ENCODE measurements around the gene FMO4.

The FMO4 gene

DNA sequence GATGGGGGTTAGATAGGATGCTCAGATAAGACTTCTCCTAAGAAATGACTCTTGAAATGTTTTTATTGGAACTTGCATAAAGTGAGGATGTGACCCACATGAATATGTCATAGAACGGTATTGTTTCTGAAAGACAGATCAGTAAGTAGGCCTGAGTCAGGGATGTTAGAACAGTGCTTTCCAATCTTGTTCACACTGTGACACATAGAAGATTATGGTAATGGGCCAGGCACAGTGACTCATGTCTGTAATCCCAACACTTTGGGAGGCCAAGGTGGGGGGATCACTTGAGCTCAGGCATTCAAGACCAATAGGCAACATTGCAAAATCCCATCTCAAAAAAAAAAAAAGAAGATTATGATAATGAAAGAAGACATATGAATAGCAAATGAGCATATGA lies 32.9 kb downstream of the FMO4 start:
- Histone ChIP-seq H3K27ac (no peak overlapping the region), H3K9me3 (ENCODE audit: control insufficient read depth, low read length) (no peaks in the 10 kb centered on the region), H3K36me3 (ENCODE audit: control insufficient read depth, insufficient read depth, low read length) (no peaks in the 10 kb centered on the region), H3K4me2 (ENCODE audit: low read length) (no peak overlapping the region), H2AFZ (no peak overlapping the region), H3K4me1 (no peaks in the 10 kb centered on the region), H3K4me3 (ENCODE audit: low read depth, low read length) (no peak overlapping the region), H3K27me3 (ENCODE audit: control insufficient read depth, insufficient read depth, low read length) (no peaks in the 10 kb centered on the region), H3K9ac (no peak overlapping the region), H3K79me2 (no peaks in the 10 kb centered on the region)
- TF ChIP-seq, protein P1, sequence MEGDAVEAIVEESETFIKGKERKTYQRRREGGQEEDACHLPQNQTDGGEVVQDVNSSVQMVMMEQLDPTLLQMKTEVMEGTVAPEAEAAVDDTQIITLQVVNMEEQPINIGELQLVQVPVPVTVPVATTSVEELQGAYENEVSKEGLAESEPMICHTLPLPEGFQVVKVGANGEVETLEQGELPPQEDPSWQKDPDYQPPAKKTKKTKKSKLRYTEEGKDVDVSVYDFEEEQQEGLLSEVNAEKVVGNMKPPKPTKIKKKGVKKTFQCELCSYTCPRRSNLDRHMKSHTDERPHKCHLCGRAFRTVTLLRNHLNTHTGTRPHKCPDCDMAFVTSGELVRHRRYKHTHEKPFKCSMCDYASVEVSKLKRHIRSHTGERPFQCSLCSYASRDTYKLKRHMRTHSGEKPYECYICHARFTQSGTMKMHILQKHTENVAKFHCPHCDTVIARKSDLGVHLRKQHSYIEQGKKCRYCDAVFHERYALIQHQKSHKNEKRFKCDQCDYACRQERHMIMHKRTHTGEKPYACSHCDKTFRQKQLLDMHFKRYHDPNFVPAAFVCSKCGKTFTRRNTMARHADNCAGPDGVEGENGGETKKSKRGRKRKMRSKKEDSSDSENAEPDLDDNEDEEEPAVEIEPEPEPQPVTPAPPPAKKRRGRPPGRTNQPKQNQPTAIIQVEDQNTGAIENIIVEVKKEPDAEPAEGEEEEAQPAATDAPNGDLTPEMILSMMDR (IDR thresholded peaks at IDR 0.05) = no peak

- no peak overlapping the region for H3K4me2 ChIP-seq (ENCODE audit: low read length)
- H3K9ac ChIP-seq = no peak overlapping the region
- H3K4me3 ChIP-seq (ENCODE audit: low read depth, low read length) = no peak overlapping the region
- TF ChIP-seq, protein P1 (IDR thresholded peaks at IDR 0.05) = no peak
- H3K9me3 ChIP-seq (ENCODE audit: control insufficient read depth, low read length) = no peaks in the 10 kb centered on the region
- H3K4me1 ChIP-seq = no peaks in the 10 kb centered on the region
- no peak overlapping the region for H2AFZ ChIP-seq
- H3K79me2 ChIP-seq = no peaks in the 10 kb centered on the region
- no peak overlapping the region for H3K27ac ChIP-seq
- H3K27me3 ChIP-seq (ENCODE audit: control insufficient read depth, insufficient read depth, low read length) = no peaks in the 10 kb centered on the region
- no peaks in the 10 kb centered on the region for H3K36me3 ChIP-seq (ENCODE audit: control insufficient read depth, insufficient read depth, low read length)
Observed at GRCh38 chr1:171350594-171350993, 36.6 kb downstream of the FMO4 start.

DNA sequence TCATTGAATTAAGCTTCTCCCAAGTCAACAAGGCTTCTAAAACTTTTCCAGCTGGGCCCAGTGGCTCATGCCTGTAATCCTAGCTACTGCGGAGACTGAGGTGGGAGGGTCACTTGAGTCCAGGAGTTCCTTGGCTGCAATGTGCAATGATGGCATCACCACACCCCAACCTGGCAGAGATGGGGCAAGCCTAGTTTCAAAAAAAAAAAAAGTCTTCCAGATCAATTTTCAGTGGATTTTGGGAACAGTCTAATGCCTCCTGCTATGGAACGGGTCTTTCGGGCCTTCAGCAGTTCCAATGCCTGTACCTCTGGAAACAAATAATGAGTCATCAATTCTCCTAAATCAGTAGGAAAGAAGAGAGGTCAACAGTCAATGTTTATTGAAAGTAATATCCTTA lies 38.0 kb downstream of the FMO4 start:
- TF ChIP-seq, protein P1 (IDR thresholded peaks at IDR 0.05) = no peak
- H2AFZ ChIP-seq = no peak overlapping the region

DNA sequence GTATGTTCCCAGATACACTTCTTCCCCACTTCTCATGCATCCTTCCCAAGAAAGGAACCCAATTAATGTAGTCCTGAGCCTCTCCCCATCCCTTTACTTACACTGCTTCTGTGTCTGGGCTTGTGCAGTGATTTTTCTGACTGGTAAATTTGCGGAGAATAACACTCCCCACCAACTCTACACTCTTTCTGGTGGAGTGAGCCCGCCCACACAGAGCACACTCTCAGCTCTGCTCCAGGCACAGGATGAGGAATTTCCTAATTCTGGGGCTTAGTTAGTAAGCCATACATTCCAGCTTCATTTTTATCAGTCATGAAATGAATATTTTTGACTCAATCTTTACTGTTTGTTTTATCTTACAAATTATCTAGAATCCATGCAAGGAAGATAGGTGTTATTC lies 38.6 kb downstream of the FMO4 start:
- TF ChIP-seq, protein P1 (IDR thresholded peaks at IDR 0.05) = no peak
- Histone ChIP-seq H3K9me3 (ENCODE audit: control insufficient read depth, low read length) (no peaks in the 10 kb centered on the region), H3K4me1 (no peaks in the 10 kb centered on the region), H3K79me2 (no peaks in the 10 kb centered on the region), H2AFZ (no peak overlapping the region), H3K4me2 (ENCODE audit: low read length) (no peak overlapping the region), H3K27me3 (ENCODE audit: control insufficient read depth, insufficient read depth, low read length) (no peaks in the 10 kb centered on the region), H3K4me3 (ENCODE audit: low read depth, low read length) (no peak overlapping the region), H3K36me3 (ENCODE audit: control insufficient read depth, insufficient read depth, low read length) (no peaks in the 10 kb centered on the region), H3K27ac (no peak overlapping the region), H3K9ac (no peak overlapping the region)

More for the DNA sequence above, 38.0 kb downstream of the FMO4 start:
- Histone ChIP-seq H3K79me2 (no peaks in the 10 kb centered on the region), H3K9me3 (ENCODE audit: control insufficient read depth, low read length) (no peaks in the 10 kb centered on the region), H3K4me2 (ENCODE audit: low read length) (no peak overlapping the region), H3K27ac (no peak overlapping the region), H3K4me3 (ENCODE audit: low read depth, low read length) (no peak overlapping the region), H3K9ac (no peak overlapping the region), H3K36me3 (ENCODE audit: control insufficient read depth, insufficient read depth, low read length) (no peaks in the 10 kb centered on the region), H3K4me1 (no peaks in the 10 kb centered on the region), H3K27me3 (ENCODE audit: control insufficient read depth, insufficient read depth, low read length) (no peaks in the 10 kb centered on the region)

DNA sequence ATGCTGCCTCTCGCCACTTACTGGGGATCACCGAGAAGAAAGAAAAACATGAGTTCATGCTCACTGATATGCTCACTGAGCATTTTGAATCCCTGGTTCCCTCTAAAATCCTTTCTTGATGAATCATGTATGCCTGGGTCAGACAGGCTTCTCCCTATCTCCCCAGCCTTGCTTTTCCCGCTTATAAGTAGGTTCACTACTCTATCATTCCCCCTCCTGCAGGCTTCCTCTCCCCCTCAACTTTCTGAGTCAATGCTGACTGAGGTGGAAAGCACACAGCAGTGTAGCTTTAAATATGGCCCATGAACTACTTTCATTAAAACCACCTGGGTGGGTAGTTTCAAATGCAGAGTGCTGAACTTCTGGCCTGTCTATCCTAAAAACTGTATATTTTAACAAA lies 41.7 kb downstream of the FMO4 start:
- Histone ChIP-seq H3K9ac (no peak overlapping the region), H3K79me2 (no peaks in the 10 kb centered on the region), H3K4me1 (no peaks in the 10 kb centered on the region), H3K9me3 (ENCODE audit: control insufficient read depth, low read length) (no peaks in the 10 kb centered on the region), H3K27me3 (ENCODE audit: control insufficient read depth, insufficient read depth, low read length) (no peaks in the 10 kb centered on the region), H2AFZ (no peak overlapping the region), H3K27ac (no peak overlapping the region), H3K4me2 (ENCODE audit: low read length) (no peak overlapping the region), H3K36me3 (ENCODE audit: control insufficient read depth, insufficient read depth, low read length) (no peaks in the 10 kb centered on the region), H3K4me3 (ENCODE audit: low read depth, low read length) (no peak overlapping the region)
- TF ChIP-seq, protein P1 (IDR thresholded peaks at IDR 0.05) = no peak

All from parathyroid adenoma (tissue), 2 donors.